RPMI7951 (cell line): ENCODE measurements around the gene LUZP1. TPM values are rescaled to one million over a fixed set of nuclear protein-coding genes. Genes with fewer than 3 reads are reported as not detected.

Experiments used
- DNase-seq: peaks from one replicate; pipeline ENCODE4 v3.0.0-alpha.2; 2012; ENCODE audit warnings: low read depth
- total RNA-seq: library from RNA; depleted of rRNA; stranded (reverse); fragments of >200 nt; shearing (Covaris generic); gene quantifications from 2 replicates; pipeline ENCODE4 v1.2.3, GENCODE V29; 2014

Gene LUZP1
- total RNA-seq, 1 experiment from 2014 or later, result 17.8 TPM

DNA sequence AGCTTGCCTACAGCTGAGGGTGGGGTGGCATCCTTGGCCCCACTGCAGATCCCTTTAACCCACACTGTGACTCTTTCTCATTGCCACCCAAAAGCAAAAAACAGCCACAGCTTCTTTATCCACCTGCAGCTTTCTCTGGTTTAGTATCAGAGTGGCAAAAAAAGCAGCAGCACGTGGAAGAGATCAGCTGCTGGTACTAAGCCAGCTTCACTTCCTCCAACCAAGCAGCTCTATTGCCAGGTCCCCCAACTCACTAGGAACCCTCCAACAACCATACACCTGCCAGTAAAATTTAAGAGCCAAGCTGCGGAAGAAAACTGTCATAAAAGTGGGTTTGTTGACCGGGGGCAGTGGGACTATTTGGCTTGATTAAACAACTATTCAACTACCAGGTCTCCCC, 83.0 kb downstream of the LUZP1 start:
- DNase-seq, result no peak

DNA sequence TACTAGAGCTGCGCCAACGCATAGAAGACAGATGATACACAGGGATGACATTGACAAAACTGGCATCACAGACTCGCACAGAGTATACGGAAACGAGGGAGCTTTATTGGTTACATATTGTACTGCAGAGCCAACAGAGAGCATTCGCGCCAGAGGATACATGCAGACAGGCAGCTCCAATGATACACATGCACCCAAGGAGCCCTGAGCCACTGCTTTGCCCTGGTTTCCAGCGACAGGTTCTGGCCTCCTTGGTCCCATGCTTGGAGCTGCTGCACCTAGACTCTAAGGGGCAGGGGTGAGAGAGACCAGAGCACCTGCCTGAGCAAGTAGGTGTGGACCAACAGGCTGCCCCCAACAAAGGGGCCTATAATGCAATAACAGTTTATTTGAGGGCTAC, 83.8 kb downstream of the LUZP1 start:
- no peak for DNase-seq

DNA sequence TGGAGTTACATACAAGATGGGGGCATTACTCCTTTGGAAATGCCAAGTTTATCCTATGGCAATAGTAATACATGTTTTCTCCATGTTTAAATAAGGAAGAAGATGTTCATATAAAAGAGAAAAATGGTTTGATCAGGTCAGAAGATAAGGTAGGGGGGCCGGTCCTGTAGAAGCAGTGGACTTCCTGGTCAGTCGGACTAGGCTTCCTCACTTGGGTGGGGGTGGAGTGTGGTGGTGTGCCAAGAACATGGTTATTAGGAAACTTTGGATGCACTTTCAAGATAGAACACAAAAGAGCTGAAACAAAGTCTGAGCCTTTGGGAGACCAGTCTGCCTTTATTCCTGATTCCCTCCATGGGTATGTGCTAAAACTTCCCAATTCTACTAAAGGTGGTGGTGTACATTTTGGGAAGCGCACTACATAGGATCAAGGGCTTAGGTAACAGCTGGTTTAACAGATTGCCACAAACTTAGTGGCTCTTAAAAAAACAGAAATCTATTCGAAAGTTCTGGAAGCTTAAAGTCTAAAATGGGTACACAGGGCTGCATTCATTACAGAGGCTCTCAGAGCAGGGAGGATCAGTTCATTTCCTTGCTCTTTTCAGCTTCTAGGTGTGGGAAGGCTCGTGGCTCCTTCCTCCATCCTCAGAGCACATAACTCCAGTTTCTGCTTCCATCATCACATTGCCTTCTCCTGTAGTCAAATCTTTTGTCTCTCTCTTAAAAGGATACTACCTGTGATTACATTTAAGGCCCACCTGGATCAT, 84.8 kb downstream of the LUZP1 start:
- DNase-seq, result no peak

DNA sequence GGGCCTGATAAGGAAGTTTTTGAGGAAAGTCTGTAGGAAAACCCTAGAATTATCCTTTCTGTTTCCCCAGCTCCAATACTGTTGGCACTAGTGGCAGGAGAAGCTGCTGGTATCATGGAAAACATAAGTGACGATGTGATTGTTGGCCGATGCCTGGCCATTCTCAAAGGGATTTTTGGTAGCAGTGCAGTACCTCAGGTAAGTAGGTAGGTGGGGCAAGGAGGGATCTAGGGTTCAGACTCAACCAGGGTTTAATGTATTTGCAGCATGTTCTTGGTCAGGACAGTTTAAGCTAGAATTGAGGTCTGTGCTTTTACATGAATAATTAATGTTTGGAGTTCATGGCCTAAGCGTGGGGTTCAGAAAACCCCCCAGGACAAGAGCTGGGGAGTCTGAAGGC, 87.3 kb downstream of the LUZP1 start:
- DNase-seq, result no peak

DNA sequence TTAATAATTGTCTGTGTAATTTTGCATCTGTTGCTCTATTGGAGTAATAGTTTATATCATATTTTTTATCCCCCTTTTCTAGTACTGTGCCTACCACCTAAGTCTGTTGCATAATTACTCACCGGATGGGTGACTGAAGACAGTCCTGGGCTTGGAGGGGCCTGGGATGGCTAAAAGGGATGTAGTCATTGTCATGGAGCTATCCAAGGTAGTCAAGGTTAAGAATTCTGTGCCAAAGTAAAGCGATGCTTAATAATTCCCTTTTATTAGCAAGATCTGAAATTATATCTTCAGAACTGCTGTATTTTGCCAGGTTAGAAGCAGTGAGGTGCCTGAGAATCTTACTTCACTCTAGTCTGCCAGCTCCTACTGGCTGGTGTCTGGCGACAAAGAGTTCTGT, 87.8 kb downstream of the LUZP1 start:
- DNase-seq, result no peak

DNA sequence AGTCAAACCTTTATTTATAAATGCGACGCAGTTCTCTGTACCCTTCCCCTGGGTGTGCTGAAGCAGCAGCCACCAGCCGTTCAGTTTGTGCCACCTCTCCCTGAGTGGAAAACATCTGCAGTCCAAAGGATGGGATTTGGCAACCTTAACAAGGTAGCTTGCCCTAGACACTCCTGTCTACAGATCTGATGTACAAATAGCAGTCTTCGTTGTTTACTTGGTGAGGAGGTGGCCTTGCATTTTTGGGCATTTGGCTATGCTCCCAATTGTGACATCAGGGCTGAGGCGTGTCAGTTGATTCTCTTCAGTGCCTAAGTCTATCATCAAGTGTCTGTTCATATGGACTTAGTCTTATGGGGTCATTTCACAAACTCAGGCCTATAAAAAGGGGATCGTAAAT, 89.6 kb downstream of the LUZP1 start:
- no peak for DNase-seq

DNA sequence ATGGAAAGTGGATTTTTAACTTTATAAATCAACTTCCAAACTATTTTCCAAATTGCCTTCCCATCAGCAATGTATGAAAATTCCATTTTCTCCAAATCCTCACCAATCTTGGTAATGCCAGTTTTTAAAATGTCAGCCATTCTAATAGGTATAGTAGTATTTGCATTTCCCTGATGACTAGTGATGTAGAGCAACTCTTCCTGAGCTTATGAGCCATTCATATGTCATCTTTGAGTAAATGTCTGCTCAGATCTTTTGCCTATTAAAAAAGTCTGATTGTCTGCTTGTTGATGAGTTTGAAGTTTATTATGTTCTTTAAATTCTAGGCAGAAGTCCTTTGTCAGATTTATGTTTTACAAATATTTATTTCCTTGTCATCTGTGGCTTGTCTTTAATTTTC, 94.6 kb downstream of the LUZP1 start:
- no peak for DNase-seq

DNA sequence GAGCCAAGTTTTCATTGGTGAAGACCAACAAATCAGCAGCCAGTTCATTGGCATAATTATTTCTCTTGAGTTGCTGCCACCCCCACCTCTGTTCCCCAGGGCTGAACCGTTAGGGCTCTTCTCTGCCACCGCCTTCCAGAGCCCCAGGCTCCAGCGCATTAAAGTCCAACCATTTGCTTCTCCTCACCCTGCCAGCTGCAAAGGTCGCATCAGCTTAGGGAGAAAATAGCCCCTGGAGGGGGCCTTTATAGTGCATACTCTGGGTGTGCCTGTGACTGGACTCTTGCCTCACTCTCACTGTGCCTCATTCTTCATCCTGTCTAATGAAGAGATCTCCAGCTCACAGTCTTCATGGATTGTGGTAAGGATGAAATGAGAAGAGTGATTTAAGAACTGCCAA, 99.0 kb downstream of the LUZP1 start:
- DNase-seq, result no peak

DNA sequence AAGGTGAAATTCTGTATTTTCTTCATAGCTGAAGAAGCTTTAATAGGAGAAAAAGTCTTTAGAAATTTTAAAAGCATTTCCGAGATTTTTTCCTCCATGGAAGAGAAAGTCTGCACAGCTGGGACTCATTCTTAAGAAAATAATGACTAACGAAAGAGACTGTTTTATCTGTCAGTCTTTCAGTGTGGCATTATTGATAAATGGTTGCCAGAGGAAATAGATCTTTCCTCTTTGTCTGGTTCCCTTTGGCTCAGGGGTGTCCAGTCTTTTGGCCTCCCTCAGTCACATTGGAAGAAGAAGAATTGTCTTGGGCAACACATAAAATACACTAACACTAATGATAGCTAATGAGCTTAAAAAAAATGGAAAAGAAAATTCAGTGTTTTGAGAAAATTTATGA, 99.5 kb downstream of the LUZP1 start:
- no peak for DNase-seq

DNA sequence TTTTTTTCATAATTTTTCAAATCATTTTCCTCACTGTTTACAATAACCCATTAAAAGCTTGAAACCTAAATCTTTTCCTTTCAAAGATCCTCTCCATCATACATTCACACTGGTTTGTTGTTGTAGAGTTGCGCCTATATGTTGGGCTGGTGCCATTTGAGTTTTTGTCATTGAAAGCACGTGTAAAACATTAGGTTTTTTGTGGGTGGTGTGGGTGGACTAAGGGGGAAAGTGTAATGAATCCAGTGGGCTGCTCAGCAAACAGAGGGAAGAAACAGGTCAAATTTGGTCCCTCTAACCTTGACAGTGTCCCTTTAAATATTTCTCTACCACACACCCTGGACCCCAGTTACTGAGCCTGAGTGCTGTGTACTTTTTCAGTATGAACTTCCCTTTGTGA, 102.6 kb downstream of the LUZP1 start:
- DNase-seq, result no peak

DNA sequence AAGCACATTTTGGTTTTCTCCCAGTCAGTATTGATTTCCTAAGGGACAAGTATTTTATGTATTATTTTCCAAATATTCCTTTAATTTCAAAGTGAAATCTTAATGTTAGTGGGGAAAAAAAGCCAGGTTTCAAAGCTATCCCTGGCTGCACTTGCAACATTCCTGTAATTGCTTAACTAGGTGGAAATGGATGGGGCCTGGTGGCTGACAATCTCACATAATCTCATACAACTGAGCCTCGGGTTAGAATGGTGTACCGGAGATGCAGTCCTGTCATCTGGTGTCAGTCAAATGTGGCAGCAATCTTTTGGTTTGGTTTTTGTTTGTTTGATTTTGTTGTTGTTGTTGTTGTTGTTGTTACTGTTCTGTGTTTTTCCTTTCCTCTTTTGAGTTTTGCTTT, 103.3 kb downstream of the LUZP1 start:
- no peak for DNase-seq

DNA sequence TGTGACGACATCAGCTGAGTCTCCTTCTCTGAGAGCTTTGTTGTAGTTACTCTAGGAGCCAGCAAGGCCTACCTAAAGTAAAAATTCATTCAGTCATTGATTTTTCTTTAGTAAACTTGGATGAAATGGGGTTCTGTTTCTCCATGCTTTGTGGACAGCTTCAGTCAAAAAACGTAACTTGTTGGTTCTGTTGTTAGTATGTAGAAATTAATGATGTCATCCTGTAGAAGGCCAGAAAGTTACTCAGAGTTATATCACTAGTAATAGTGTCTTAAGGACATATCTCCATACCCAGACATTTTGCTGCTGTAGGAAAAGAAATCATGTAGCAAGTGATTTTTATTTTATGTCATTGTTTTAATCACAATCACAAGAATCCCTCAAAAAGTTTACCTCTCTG, 106.4 kb downstream of the LUZP1 start:
- no peak for DNase-seq

DNA sequence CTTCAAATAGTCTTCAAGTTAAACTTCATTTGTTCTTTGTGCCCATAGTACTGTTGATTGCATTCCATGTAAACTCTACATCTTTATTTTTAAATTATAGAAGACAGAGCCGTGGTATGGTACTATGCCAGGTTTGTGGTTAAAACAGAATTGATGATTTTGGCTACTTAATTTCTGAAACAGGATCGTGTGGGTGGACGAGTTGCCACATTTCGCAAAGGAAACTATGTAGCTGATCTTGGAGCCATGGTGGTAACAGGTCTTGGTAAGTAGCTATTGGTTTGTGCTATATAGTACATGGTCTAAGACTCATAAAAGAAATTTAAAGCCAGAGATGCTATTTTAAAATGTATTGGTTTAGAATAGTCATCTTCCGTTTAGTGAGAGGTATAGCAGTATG, 111.4 kb downstream of the LUZP1 start:
- DNase-seq, result no peak

DNA sequence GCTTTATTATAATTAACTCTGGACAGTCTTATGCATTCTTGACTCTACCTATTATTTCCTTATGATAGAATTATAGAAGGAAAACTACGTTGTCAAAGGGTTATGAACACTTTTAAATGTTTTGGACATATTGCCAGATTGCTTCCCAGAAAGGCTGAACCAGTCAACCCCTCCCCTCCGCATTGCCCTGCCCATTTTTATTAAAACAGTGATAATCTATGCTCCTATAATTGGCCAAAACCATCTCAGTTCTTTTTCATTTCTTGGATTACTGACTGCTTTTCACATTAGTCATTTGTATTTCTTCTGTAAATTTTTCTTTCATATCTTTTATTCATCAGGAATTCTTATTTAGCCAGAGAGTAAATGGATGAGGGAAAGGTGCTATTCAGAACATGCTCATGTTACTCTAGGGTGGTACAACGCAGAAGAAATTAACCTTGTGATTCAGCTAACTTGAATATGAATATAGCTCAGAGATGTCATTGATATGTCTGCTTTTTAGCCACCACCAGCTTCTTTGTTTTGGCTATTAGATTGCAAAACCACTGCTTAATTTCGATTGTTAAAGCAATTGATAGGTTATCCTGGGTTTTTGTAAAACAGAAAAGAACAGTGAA, 117.3 kb downstream of the LUZP1 start:
- no peak for DNase-seq

DNA sequence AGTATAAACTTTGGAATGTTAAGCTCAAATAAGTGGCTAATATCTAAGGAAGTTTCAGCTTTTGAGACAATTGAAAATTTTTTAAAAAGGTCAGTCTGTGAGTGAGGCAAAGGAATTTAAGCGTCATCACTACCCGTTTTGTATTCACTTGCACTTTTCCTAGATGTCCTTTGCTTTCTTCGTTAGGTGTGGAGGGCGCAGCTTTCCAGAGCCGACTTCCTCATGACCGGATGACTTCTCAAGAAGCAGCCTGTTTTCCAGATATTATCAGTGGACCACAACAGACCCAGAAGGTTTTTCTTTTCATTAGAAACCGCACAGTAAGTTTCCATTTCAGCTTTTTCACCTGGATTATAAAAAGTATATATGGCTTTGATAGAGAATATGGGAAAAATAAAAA, 118.5 kb downstream of the LUZP1 start:
- no peak for DNase-seq

DNA sequence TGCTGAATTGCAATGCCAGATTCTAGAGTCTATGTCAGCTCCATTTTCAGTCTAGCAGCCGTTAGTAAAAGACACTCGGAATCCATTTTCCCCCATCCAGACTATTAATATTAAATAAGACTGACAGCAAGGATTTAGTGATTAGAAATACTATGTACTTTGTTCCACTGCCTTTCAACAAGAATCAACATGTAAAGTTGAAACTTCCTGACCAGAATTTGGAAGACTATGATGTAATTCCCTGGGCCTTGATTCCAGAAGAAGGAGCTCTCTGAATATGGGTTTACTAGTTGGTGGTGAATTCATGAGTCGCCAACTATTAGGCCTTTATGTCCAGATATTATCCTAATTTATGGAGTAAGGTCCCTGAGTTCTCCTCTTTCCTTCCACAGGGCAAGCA, 124.6 kb downstream of the LUZP1 start:
- DNase-seq, result no peak

DNA sequence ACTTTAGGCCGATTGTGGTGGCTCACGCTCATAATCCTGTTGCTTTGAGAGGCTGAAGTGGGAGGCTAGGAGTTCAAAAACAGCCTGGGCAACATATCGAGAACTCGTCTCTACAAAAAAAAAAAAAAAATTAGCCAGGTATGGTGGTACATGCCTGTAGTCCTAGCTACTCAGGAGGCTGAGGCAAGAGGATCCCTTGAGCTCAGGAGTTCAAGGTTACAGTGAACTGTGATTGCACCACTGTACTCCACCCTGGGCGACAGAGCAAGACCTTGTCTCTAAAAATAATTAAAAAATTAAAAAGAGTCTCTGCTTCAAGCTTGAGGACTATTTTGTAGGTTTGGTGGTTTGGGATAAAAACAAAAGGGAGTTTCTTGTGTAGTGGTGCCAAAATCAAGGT, 128.1 kb downstream of the LUZP1 start:
- DNase-seq, result no peak

DNA sequence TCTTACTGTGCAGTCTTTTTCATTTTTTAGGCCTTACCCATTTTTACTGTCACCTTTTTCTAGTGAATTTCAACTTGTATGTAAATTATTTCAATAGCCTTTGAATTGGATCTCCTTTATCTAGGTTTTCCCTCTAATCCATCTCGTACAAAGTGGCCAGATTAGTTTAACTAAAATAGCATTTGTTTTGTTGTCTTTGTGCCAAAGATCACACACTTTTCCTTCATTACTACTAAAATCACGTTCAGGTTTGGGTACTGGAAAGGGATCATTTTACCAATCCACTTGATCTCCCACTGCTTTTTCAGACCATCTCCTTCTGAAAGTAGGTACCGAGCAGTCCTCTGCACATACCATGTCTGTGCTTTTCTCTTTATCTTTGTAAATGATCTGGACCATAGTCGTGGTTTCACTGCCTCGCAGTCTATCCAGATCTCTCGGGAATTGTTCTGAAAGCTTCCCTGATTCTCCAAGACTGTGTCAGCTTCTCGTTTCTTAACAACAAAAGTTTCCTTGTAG, 129.3 kb downstream of the LUZP1 start:
- DNase-seq, result no peak

DNA sequence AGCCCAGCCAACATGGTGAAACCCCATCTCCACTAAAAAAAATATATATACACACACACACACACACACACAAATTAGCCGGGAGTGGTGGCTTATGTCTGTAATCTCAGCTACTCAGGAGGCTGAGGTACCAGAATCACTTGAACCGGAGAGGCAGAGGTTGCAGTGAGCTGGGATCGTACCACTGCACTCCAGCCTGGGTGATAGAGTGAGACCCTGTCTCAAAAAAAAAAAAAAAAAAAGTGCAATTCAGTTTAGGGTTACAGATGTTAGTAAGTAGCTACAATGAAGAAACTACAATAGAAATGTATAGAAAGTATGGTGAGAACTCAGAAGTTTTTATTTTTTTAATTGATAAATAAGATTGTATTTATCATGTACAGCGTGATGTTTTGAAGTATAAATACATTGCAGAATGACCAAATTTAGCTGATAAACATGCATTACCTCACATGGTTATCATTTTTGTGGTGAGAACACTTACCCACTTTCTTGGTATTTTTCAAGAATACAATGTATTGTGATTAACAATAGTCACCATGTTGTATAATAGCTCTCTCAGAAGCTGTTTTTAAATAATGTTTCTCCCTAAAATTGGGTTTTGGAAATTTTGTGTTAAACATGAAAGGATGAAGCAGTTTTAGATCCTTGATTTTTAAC, 131.4 kb downstream of the LUZP1 start:
- DNase-seq, result no peak

DNA sequence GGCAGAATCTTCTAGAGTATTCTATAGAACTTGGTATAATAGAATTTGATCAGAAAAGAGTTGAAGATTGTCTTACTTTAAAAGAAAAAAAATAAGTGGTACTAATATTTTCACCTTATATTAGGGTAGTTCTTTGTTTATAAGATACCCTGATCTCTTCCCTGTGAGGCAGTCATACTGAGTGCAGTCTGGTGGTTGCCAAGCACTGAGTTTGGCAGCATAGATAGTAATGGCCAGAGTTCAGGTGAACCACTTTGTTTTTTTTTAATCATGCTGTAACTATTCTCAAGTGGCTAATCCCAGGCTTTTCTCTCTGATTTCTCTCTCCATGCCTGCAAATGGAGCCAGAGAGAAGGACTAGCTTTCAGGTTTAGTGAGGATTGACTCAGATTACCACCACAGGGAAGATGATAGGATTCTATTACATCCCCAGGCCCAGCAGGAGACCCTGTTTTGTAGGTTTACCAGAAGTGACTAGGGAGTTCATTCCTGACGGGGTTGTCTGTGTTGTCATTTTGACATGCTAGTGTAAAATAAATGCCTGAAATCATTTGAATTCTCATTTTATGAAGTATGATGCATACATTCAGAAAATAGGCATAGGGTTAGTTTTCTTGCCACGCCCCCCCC, 132.7 kb downstream of the LUZP1 start:
- no peak for DNase-seq
